HG02642 (cell line): ENCODE measurements around the gene RTP5.
"Not testable (repeated sequence)": the region's sequence is repeated elsewhere in the genome, so short reads cannot be mapped to it uniquely, and the experiment has no call there.

Experiments used
- ATAC-seq: cut with Tn5 transposase; IDR thresholded peaks from one replicate; pipeline ENCODE4 v1.9.1; 2021; ENCODE audit warnings: mild to moderate bottlenecking; ENCODE audit not compliant: unreplicated experiment, poor library complexity

RTP5 gene

DNA sequence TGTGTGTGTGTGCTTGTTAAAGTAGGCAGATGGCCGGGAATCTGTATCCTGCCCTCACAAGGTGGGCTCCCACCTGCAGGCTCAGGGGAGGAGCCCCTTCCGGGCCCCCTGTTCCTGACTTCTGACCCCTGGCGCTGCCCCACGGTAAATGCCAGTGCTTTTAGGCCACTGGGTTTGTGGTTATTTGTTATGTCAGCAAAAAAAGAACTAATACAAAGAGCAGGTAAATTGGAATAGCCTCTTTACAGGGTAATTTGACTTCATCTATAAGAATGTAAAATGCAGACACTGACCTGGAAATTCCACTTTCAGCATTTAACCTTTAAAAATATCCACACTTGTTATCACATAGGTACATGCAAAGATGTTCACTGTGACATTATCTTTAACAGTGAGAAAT, 44.2 kb downstream of the RTP5 start:
- ATAC-seq: no peak

DNA sequence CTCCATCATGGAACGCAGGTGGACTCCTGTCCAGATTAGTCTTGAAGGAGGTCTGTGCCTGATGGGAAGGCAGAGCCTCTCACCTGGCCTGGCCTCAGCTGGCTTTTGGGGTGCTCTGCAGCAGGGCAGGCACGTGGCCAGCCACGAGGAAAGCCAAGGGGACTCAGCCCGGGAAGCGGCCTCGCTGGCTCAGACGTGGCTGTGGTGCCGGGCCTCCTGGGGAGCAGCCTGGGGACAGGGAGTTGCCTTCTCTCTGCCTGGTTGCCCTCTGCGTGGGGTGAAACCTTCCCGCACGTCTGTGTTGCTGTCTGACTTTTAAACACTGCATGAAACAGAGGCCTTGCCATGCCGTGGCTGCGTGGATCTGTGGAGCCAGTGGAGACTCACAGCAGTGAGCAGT, 45.0 kb downstream of the RTP5 start:
- no peak for ATAC-seq

- not testable (repeated sequence) for ATAC-seq
These were observed 52.1 kb downstream of the RTP5 start for GRCh38 chr2:241921631-241922030.

GRCh38 chr2:241922411-241922810, 52.9 kb downstream of the RTP5 start:
- no peak for ATAC-seq

DNA sequence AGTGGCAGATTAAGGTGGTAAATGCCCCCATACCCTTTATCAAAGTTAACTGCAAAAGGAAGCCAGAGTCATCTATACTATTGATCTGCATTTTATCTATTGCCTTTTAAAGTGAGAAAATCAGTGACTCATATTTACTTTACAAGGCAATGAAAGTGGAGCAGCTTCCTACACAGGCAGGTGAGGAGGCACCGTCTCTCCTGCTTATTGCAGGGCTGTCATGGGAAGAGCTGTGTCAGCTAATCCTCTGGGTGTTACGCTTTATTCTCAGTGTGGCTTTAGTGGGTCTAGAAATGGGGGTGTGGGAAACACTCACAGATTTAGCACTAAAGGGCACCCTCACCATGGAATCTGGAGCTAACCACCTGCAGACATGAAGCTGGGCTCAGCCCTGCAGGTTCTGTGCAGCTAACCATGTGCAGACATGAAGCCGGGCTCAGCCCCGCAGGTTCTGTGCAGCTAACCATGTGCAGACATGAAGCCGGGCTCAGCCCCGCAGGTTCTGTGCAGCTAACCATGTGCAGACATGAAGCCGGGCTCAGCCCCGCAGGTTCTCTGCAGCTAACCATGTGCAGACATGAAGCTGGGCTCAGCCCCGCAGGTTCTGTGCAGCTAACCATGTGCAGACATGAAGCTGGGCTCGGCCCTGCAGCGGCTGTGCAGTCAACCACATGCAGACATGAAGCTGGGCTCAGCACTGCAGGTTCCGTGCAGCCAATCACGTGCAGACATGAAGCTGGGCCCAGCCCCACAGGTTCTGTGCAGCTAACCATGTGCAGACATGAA, 53.5 kb downstream of the RTP5 start:
- not testable (repeated sequence) for ATAC-seq
